ENCODE results near the gene TBX19.

DNA sequence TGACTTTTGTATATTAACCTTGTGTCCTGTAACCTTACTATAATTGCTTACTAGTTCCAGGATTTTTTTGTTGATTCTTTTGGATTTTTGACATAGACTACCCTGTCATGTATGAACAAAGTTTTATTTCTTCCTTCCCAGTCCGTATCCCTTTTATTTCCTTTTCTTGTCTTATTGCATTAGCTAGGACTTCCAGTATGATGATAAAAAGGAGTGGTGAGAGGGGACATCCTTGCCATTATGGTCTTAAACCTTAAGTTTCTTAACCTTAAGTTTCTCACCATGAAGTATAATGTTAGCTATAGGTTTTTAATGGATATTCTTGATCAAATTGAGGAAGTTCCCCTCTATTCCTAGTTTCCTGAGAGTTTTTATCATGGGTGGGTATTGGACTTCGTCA is 24.5 kb upstream of the TBX19 start:
- TF ChIP-seq, protein P1, sequence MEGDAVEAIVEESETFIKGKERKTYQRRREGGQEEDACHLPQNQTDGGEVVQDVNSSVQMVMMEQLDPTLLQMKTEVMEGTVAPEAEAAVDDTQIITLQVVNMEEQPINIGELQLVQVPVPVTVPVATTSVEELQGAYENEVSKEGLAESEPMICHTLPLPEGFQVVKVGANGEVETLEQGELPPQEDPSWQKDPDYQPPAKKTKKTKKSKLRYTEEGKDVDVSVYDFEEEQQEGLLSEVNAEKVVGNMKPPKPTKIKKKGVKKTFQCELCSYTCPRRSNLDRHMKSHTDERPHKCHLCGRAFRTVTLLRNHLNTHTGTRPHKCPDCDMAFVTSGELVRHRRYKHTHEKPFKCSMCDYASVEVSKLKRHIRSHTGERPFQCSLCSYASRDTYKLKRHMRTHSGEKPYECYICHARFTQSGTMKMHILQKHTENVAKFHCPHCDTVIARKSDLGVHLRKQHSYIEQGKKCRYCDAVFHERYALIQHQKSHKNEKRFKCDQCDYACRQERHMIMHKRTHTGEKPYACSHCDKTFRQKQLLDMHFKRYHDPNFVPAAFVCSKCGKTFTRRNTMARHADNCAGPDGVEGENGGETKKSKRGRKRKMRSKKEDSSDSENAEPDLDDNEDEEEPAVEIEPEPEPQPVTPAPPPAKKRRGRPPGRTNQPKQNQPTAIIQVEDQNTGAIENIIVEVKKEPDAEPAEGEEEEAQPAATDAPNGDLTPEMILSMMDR (conservative IDR thresholded peaks at IDR 0.05; ENCODE audit: low read length): no peak
- TF ChIP-seq EZH2phosphoT487 (IDR thresholded peaks at IDR 0.05; ENCODE audit: borderline replicate concordance, low read depth, low read length): no peak
